Keratinocyte (primary cell): Measurements from ENCODE around the gene CCL28. TPM values are rescaled to one million over a fixed set of nuclear protein-coding genes. Genes with fewer than 3 reads are reported as not detected.

Experiments
- DNase-seq: peaks from one replicate; pipeline ENCODE4 v3.0.0-alpha.2; 2011; ENCODE audit warnings: low read depth, missing footprints, low spot score
- FAIRE-seq: peaks from 2 replicates; lab custom pipeline; 2011; peaks lifted over from hg19 to GRCh38; lab: Jason Lieb, UNC
- H2AFZ ChIP-seq: 2 replicates; pipeline ENCODE4 v1.6.0; 2012; ENCODE audit warnings: low read length, control low read depth, inconsistent platforms; ENCODE audit not compliant: control insufficient read depth
- H3K27ac ChIP-seq: 2 replicates; pipeline ENCODE4 v1.5.1; 2011; ENCODE audit warnings: low read length; ENCODE audit not compliant: control insufficient read depth, insufficient read depth
- H3K27me3 ChIP-seq: 3 replicates; pipeline ENCODE4 v1.6.0; 2011; ENCODE audit warnings: low read length; ENCODE audit not compliant: control insufficient read depth, insufficient read depth; ENCODE audit errors: extremely low read depth
- H3K36me3 ChIP-seq, 2 experiments: 2 replicates in 1 of 2; 3 replicates in 1 of 2; pipeline ENCODE4 v1.5.1; 2011; ENCODE audit warnings: low read length in 2 of 2, mild to moderate bottlenecking in 1 of 2; ENCODE audit not compliant: control insufficient read depth in 2 of 2, insufficient read depth in 2 of 2; ENCODE audit errors: extremely low read depth in 1 of 2
- H3K4me1 ChIP-seq: 3 replicates; pipeline ENCODE4 v1.5.1; 2011; ENCODE audit warnings: low read length; ENCODE audit not compliant: control insufficient read depth, insufficient read depth; ENCODE audit errors: extremely low read depth
- H3K4me2 ChIP-seq: 3 replicates; pipeline ENCODE4 v1.6.0; 2011; ENCODE audit warnings: low read depth, low read length; ENCODE audit not compliant: control insufficient read depth, insufficient read depth; ENCODE audit errors: extremely low read depth
- H3K4me3 ChIP-seq, 3 experiments: fragments of 200-600 bp in 1 of 3; sonication (generic) in 1 of 3; 2 replicates in 2 of 3; 3 replicates in 1 of 3; pipeline ENCODE4 v1.5.1; 2011 to 2016; ENCODE audit warnings: low read length in 3 of 3, mild to moderate bottlenecking in 3 of 3, control low read depth in 2 of 3, inconsistent platforms in 1 of 3, low read depth in 1 of 3, mixed read lengths in 1 of 3, mixed run types in 1 of 3, moderate library complexity in 1 of 3; ENCODE audit not compliant: control insufficient read depth in 2 of 3, insufficient read depth in 2 of 3; ENCODE audit errors: extremely low read depth in 1 of 3
- H3K79me2 ChIP-seq: 2 replicates; pipeline ENCODE4 v1.6.0; 2012; ENCODE audit warnings: low read length; ENCODE audit not compliant: control insufficient read depth, insufficient read depth
- H3K9ac ChIP-seq: 3 replicates; pipeline ENCODE4 v1.6.0; 2011; ENCODE audit warnings: low read length; ENCODE audit not compliant: control insufficient read depth, insufficient read depth; ENCODE audit errors: extremely low read depth
- H3K9me1 ChIP-seq: 3 replicates; pipeline ENCODE4 v1.6.0; 2011; ENCODE audit warnings: low read length; ENCODE audit not compliant: control insufficient read depth, insufficient read depth; ENCODE audit errors: extremely low read depth
- H3K9me3 ChIP-seq: 2 replicates; pipeline ENCODE4 v1.5.1; 2012; ENCODE audit warnings: low read depth, low read length; ENCODE audit not compliant: control insufficient read depth
- H4K20me1 ChIP-seq: 3 replicates; pipeline ENCODE4 v1.6.0; 2011; ENCODE audit warnings: low read length; ENCODE audit not compliant: control insufficient read depth, insufficient read depth; ENCODE audit errors: extremely low read depth
- CTCF ChIP-seq, 3 experiments: IDR thresholded peaks in 1 of 3; conservative IDR thresholded peaks in 1 of 3; optimal IDR thresholded peaks in 1 of 3; 2 replicates in 2 of 3; 3 replicates in 1 of 3; pipeline versions ENCODE3 to v1.5.1; 2011; ENCODE audit warnings: low read length in 3 of 3, mild to moderate bottlenecking in 3 of 3, moderate library complexity in 2 of 3, control low read depth in 1 of 3, inconsistent platforms in 1 of 3; ENCODE audit not compliant: insufficient read depth in 2 of 3; ENCODE audit errors: extremely low read depth in 1 of 3
- EZH2 ChIP-seq: IDR thresholded peaks from one replicate; pipeline ENCODE4 v1.6.1; 2012; ENCODE audit warnings: inconsistent platforms, mild to moderate bottlenecking, low read length, moderate library complexity
- dilution Hi-C: fragments of 300-500 bp; cut with MboI; formaldehyde crosslinking; loops from one replicate; pipeline ENCODE4 v1.7.0; 2020; ENCODE audit warnings: low sequenced_read_pairs; ENCODE audit not compliant: extremely low pct_ligation_motif_present
- polyA plus RNA-seq, 5 experiments: library from polyadenylated mRNA; depleted of rRNA in 3 of 5; stranded (reverse) in 3 of 5; stranded (forward) in 1 of 5; unstranded in 1 of 5; fragments of >200 nt; gene quantifications; 1 replicate in 1 of 5; 2 replicates in 3 of 5; 3 replicates in 1 of 5; pipeline versions ENCODE4 v1.2.1 to v1.2.3, GENCODE V29; 2011 to 2012; ENCODE audit warnings: missing spikeins in 2 of 5, low read depth in 1 of 5, low replicate concordance in 1 of 5

Gene CCL28
- polyA plus RNA-seq, 1 donor (not counting 4 experiments of a cell fraction or from before 2014, with no cell fraction given): 1.9 TPM

GRCh38 chr5:43369651-43370050, 42.5 kb downstream of the CCL28 start:
- Histone ChIP-seq H3K27me3 (no peaks in the 10 kb centered on the region), H3K9ac (no peak overlapping the region), H2AFZ (no peak overlapping the region), H3K36me3 (no peaks in the 10 kb centered on the region), H4K20me1 (no peaks in the 10 kb centered on the region), H3K4me1 (no peaks in the 10 kb centered on the region), H3K27ac (no peak overlapping the region), H3K4me2 (no peak overlapping the region), H3K9me3 (no peaks in the 10 kb centered on the region), H3K79me2 (no peaks in the 10 kb centered on the region), H3K9me1 (no peaks in the 10 kb centered on the region), H3K4me3 (no peak overlapping the region)
- DNase-seq (no peak), FAIRE-seq (no peak)
- no peak for TF ChIP-seq EZH2
- TF ChIP-seq CTCF (optimal IDR thresholded peaks at IDR 0.05 in 1 of 3, IDR thresholded peaks at IDR 0.05 in 1 of 3, conservative IDR thresholded peaks at IDR 0.05 in 1 of 3; ENCODE audit: extremely low read depth in 1 of 3, insufficient read depth in 2 of 3, low read length in 3 of 3): no peak
- dilution Hi-C loops: no loop called here

DNA sequence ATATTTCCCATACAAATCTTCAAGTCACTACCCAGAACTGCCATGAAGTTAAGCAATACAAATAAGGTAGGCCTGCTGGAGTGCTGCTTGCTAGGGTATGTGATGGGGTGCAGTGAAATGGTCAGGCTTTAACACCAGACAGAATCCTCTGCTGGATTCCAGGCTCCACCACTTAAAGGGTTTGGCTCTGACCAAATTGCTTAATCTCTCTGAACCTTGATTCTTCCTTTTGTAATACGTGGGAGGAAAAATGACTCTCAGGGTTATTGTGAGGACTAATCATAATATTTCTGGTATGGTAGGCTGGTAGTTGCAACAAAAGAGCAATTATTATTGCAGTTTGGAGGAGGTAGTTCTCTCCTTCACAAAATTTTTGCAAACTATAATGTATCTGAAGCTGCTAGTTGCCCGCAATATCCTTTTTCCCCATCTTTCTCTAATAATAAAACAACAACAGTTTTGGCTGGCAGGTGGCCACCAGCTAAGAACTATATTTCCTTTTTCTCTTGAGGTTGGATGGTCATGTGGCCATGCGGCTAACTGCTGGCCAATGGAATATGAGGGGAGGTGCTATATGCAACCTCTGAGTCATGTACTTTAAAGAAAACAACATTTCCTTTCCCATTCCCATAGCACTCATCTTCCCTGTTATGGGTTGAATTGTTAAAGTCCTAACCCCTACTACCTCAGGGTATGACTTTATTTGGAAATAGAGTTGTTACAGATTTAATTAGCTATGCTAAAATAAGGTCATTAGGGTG, 44.1 kb downstream of the CCL28 start:
- DNase-seq: no peak
- H3K36me3 ChIP-seq: no peaks in the 10 kb centered on the region
- TF ChIP-seq EZH2 (no peak), CTCF (optimal IDR thresholded peaks at IDR 0.05 in 1 of 3, IDR thresholded peaks at IDR 0.05 in 1 of 3, conservative IDR thresholded peaks at IDR 0.05 in 1 of 3; ENCODE audit: extremely low read depth in 1 of 3, insufficient read depth in 2 of 3, low read length in 3 of 3) (no peak)
- H3K4me2 ChIP-seq: no peak overlapping the region
- no peak overlapping the region for H3K27ac ChIP-seq
- H3K9ac ChIP-seq: no peak overlapping the region
- no peak overlapping the region for H3K4me3 ChIP-seq
- FAIRE-seq: no peak
- no peaks in the 10 kb centered on the region for H3K79me2 ChIP-seq
- H3K4me1 ChIP-seq: peaks cover 10% of the 10 kb centered on the region
- H2AFZ ChIP-seq: no peak overlapping the region
- H3K9me3 ChIP-seq: no peaks in the 10 kb centered on the region
- no peaks in the 10 kb centered on the region for H3K9me1 ChIP-seq
- no peaks in the 10 kb centered on the region for H3K27me3 ChIP-seq
- no peaks in the 10 kb centered on the region for H4K20me1 ChIP-seq
- dilution Hi-C loops: no loop called here
